ENCODE measurements around the gene RBM8A.

DNA sequence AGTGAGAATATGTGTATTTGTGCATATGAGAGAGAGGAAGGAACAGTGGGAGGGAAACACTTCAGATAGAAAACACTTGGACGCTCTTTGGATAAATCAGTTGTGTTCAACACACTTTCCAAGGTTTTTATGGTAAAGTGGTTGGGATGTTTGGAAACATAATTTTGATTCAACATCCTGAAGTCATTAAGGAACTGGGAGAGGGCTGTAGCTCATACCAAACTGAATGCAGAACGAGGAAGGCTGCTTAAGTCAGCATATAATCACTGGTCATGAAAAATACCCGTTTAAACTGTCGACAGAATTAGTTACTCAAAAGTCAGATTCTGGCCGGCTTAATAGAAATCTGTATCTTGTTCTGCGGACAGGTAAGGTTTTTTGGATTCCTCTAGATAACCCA lies 15.6 kb upstream of the RBM8A start:
- TF ChIP-seq, protein P1, sequence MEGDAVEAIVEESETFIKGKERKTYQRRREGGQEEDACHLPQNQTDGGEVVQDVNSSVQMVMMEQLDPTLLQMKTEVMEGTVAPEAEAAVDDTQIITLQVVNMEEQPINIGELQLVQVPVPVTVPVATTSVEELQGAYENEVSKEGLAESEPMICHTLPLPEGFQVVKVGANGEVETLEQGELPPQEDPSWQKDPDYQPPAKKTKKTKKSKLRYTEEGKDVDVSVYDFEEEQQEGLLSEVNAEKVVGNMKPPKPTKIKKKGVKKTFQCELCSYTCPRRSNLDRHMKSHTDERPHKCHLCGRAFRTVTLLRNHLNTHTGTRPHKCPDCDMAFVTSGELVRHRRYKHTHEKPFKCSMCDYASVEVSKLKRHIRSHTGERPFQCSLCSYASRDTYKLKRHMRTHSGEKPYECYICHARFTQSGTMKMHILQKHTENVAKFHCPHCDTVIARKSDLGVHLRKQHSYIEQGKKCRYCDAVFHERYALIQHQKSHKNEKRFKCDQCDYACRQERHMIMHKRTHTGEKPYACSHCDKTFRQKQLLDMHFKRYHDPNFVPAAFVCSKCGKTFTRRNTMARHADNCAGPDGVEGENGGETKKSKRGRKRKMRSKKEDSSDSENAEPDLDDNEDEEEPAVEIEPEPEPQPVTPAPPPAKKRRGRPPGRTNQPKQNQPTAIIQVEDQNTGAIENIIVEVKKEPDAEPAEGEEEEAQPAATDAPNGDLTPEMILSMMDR (IDR thresholded peaks at IDR 0.05), result no peak
- no peak for TF ChIP-seq POLR2A (IDR thresholded peaks at IDR 0.05)
